Uterus (tissue), 4 donors: Measurements from ENCODE around the gene ASPRV1. TPM values are rescaled to one million over a fixed set of nuclear protein-coding genes. Genes with fewer than 3 reads are reported as not detected.

ENCODE experiments used
- DNase-seq, 2 donors: peaks; one replicate each; pipeline ENCODE4 v3.0.0-alpha.2; 2019 to 2020
- H3K27ac ChIP-seq, 2 donors: fragments of 200-600 bp; sonication (generic); 1 replicate in 1 of 2; 2 replicates in 1 of 2; pipeline ENCODE4 v1.5.1; 2016 to 2018
- H3K27me3 ChIP-seq, 2 donors: fragments of 200-600 bp; sonication (generic); one replicate each; pipeline ENCODE4 v1.5.1; 2018 to 2019; ENCODE audit warnings: control low read depth in 1 of 2
- H3K36me3 ChIP-seq, 2 donors: fragments of 200-600 bp; sonication (generic); one replicate each; pipeline ENCODE4 v1.5.1; 2019; ENCODE audit warnings: control low read depth in 1 of 2
- H3K4me1 ChIP-seq, 2 donors: fragments of 200-600 bp; sonication (generic); one replicate each; pipeline ENCODE4 v1.5.1; 2018 to 2019; ENCODE audit warnings: control low read depth in 1 of 2
- H3K4me3 ChIP-seq, 2 donors: fragments of 200-600 bp; sonication (generic); 1 replicate in 1 of 2; 2 replicates in 1 of 2; pipeline ENCODE4 v1.5.1; 2018 to 2019; ENCODE audit warnings: mild to moderate bottlenecking in 1 of 2
- H3K9me3 ChIP-seq, 2 donors: fragments of 200-600 bp; sonication (generic); one replicate each; pipeline ENCODE4 v1.5.1; 2019; ENCODE audit warnings: control low read depth in 1 of 2
- CTCF ChIP-seq, 4 experiments: fragments of 200-600 bp in 2 of 4; fragments of 450-650 bp in 2 of 4; sonication (generic) in 2 of 4; IDR thresholded peaks; one replicate each; pipeline ENCODE4 v1.5.1; 2016 to 2019; ENCODE audit warnings: antibody characterized with exemption in 4 of 4, mild to moderate bottlenecking in 2 of 4, moderate library complexity in 1 of 4
- POLR2A ChIP-seq, 2 donors: fragments of 450-650 bp; IDR thresholded peaks; one replicate each; pipeline ENCODE4 v1.6.1; 2016; ENCODE audit warnings: antibody characterized with exemption in 2 of 2, mild to moderate bottlenecking in 1 of 2, moderate library complexity in 1 of 2
- intact Hi-C: fragments of 100-400 bp; cut with DNase I; formaldehyde crosslinking; loops from one replicate; pipeline ENCODE4 v1.15.1; 2023; ENCODE audit warnings: low total_unique reads
- total RNA-seq, 4 donors: library from RNA; depleted of rRNA in 3 of 4; stranded (reverse); fragments of >200 nt in 3 of 4; gene quantifications; one replicate each; pipeline versions ENCODE4 v1.1.0 to v1.2.4, GENCODE V29; 2014 to 2023
- donor health status: DM: yes; HTN: yes; CAD: no.

The ASPRV1 gene
- total RNA-seq, 4 donors from 2014 or later = 4.4 to 8.1 (median 5.2) TPM; not detected in 1

- Histone ChIP-seq H3K36me3 (no peaks in the 10 kb centered on the region), H3K4me1 (no peaks in the 10 kb centered on the region), H3K4me3 (no peak overlapping the region), H3K27me3 (no peaks in the 10 kb centered on the region), H3K9me3 (no peaks in the 10 kb centered on the region), H3K27ac (no peak overlapping the region)
- no peak for DNase-seq
- intact Hi-C loops = no loop called here
- TF ChIP-seq CTCF (IDR thresholded peaks at IDR 0.05) (no peak), POLR2A (IDR thresholded peaks at IDR 0.05) (no peak)
Observed at GRCh38 chr2:69975136-69975852, 13.9 kb upstream of the ASPRV1 start.

- H3K4me1 ChIP-seq = no peaks in the 10 kb centered on the region
- H3K27ac ChIP-seq = no peak overlapping the region
- intact Hi-C loops = no loop called here
- no peaks in the 10 kb centered on the region for H3K36me3 ChIP-seq
- H3K27me3 ChIP-seq = no peaks in the 10 kb centered on the region
- DNase-seq = no peak
- H3K9me3 ChIP-seq = no peaks in the 10 kb centered on the region
- no peak overlapping the region for H3K4me3 ChIP-seq
- TF ChIP-seq POLR2A (IDR thresholded peaks at IDR 0.05) (no peak), CTCF (IDR thresholded peaks at IDR 0.05) (no peak)
Observed at GRCh38 chr2:69973335-69973735, 11.9 kb upstream of the ASPRV1 start.

- H3K4me3 ChIP-seq = no peak overlapping the region
- H3K36me3 ChIP-seq = no peaks in the 10 kb centered on the region
- DNase-seq = no peak
- no peak overlapping the region for H3K27ac ChIP-seq
- TF ChIP-seq POLR2A (IDR thresholded peaks at IDR 0.05) (no peak), CTCF (IDR thresholded peaks at IDR 0.05) (no peak)
- no peaks in the 10 kb centered on the region for H3K9me3 ChIP-seq
- intact Hi-C loops = no loop called here
- no peaks in the 10 kb centered on the region for H3K27me3 ChIP-seq
- no peaks in the 10 kb centered on the region for H3K4me1 ChIP-seq
Observed at GRCh38 chr2:69972822-69973221, 11.4 kb upstream of the ASPRV1 start.

- DNase-seq = no peak
- no peak overlapping the region for H3K27ac ChIP-seq
- no peaks in the 10 kb centered on the region for H3K4me1 ChIP-seq
- no peaks in the 10 kb centered on the region for H3K27me3 ChIP-seq
- TF ChIP-seq POLR2A (IDR thresholded peaks at IDR 0.05) (no peak), CTCF (IDR thresholded peaks at IDR 0.05) (no peak)
- intact Hi-C loops = no loop called here
- no peaks in the 10 kb centered on the region for H3K36me3 ChIP-seq
- no peak overlapping the region for H3K4me3 ChIP-seq
- H3K9me3 ChIP-seq = no peaks in the 10 kb centered on the region
Observed at GRCh38 chr2:69969991-69970390, 8.6 kb upstream of the ASPRV1 start.

GRCh38 chr2:69969126-69969983, 7.9 kb upstream of the ASPRV1 start:
- TF ChIP-seq CTCF (IDR thresholded peaks at IDR 0.05) (no peak), POLR2A (IDR thresholded peaks at IDR 0.05) (no peak)
- intact Hi-C loops = no loop called here
- Histone ChIP-seq H3K9me3 (no peaks in the 10 kb centered on the region), H3K27ac (no peak overlapping the region), H3K27me3 (no peaks in the 10 kb centered on the region), H3K4me1 (no peaks in the 10 kb centered on the region), H3K4me3 (no peak overlapping the region), H3K36me3 (no peaks in the 10 kb centered on the region)
- no peak for DNase-seq
